Subcutaneous adipose tissue (tissue), 4 donors: Measurements from ENCODE around the gene MISFA. TPM values are rescaled to one million over a fixed set of nuclear protein-coding genes. Genes with fewer than 3 reads are reported as not detected.

Experiments
- total RNA-seq, 4 donors: library from RNA; depleted of rRNA; stranded (reverse); fragments of >200 nt; gene quantifications; one replicate each; pipeline ENCODE4 v1.1.0, GENCODE V29; 2016
- TF ChIP-seq, protein P1 (sequence below): fragments of 450-650 bp; IDR thresholded peaks from one replicate; pipeline ENCODE4 v1.5.1; 2016; ENCODE audit warnings: low read depth, mild to moderate bottlenecking, control low read depth, antibody characterized with exemption, moderate library complexity

The MISFA gene
- total RNA-seq, 4 donors from 2014 or later, result 1.5 to 5.3 (median 3.1) TPM; not detected in 1

DNA sequence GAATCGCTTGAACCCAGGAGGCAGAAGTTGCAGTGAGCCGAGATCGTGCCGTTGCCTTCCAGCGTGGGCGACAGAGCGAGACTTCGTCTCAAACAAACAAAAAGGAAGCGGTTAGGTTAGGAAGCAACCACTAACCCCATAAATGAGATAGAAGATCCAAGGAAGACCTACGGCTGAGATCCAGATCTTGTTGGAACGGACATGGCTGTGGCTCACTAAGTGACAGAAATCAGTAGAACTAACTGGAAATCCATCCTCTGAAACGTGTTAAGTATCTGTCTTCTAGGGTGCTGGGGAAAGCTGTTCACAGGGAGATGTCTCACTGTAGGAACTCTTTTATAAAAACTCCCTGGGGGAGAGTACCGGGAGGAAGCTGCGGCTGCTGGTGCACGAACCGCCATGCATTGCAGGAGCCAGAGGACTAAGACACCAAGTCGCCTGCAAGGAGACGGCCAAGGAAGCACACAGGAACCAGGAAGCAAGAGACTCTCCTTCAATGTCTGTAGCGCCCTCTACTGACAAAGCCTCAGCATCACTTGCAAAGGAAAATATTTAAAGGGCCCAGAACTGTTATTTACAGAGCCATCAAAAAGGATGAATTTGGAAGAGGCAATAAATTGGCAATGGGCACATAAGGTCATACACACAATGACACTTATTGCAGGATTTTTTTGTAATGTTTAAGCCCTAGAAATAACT lies 51.4 kb downstream of the MISFA start:
- TF ChIP-seq, protein P1, sequence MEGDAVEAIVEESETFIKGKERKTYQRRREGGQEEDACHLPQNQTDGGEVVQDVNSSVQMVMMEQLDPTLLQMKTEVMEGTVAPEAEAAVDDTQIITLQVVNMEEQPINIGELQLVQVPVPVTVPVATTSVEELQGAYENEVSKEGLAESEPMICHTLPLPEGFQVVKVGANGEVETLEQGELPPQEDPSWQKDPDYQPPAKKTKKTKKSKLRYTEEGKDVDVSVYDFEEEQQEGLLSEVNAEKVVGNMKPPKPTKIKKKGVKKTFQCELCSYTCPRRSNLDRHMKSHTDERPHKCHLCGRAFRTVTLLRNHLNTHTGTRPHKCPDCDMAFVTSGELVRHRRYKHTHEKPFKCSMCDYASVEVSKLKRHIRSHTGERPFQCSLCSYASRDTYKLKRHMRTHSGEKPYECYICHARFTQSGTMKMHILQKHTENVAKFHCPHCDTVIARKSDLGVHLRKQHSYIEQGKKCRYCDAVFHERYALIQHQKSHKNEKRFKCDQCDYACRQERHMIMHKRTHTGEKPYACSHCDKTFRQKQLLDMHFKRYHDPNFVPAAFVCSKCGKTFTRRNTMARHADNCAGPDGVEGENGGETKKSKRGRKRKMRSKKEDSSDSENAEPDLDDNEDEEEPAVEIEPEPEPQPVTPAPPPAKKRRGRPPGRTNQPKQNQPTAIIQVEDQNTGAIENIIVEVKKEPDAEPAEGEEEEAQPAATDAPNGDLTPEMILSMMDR, result no peak

Other genes with a start within 250 kb of the MISFA start
- 100 to 1,000 TPM; 504 to 615 (median 514) TPM for gene LDHA, start 205.2 kb upstream of the MISFA start, total RNA-seq
- gene LDHC, start 187.5 kb upstream of the MISFA start, total RNA-seq, result not detected
- gene LDHAL6A, start 143.9 kb upstream of the MISFA start, total RNA-seq, result not detected
- 100 to 1,000 TPM in 1 of 4 donors, 10 to 100 TPM in 3; 62.1 to 134 (median 79.7) TPM for gene TSG101, start 72.8 kb upstream of the MISFA start, total RNA-seq
- gene UEVLD, start 11.1 kb upstream of the MISFA start, total RNA-seq, result 10 to 100 TPM; 18.6 to 67.0 (median 29.8) TPM
- 10 to 100 TPM; 16.7 to 22.6 (median 20.2) TPM for gene SPTY2D1, start 34.6 kb downstream of the MISFA start, total RNA-seq
- gene TMEM86A, start 99.0 kb downstream of the MISFA start, total RNA-seq, result 10 to 100 TPM in 2 of 4 donors, 1 to 10 TPM in 2; 3.4 to 16.1 (median 10.1) TPM
- not detected for gene IGSF22, start 126.4 kb downstream of the MISFA start, total RNA-seq
- under 1 TPM in 3 of 4 donors, not detected in 1; 0.38 to 0.65 (median 0.44) TPM for gene PTPN5, start 192.0 kb downstream of the MISFA start, total RNA-seq